ENCODE results near the gene TRAM2. TPM values are rescaled to one million over a fixed set of nuclear protein-coding genes. Genes with fewer than 3 reads are reported as not detected.

Gene TRAM2
- total and polyA plus RNA-seq, 2 of the 13 experiments (the other 11 are each of a cell fraction or from before 2014, with no cell fraction given), result 49.1 to 72.5 TPM

DNA sequence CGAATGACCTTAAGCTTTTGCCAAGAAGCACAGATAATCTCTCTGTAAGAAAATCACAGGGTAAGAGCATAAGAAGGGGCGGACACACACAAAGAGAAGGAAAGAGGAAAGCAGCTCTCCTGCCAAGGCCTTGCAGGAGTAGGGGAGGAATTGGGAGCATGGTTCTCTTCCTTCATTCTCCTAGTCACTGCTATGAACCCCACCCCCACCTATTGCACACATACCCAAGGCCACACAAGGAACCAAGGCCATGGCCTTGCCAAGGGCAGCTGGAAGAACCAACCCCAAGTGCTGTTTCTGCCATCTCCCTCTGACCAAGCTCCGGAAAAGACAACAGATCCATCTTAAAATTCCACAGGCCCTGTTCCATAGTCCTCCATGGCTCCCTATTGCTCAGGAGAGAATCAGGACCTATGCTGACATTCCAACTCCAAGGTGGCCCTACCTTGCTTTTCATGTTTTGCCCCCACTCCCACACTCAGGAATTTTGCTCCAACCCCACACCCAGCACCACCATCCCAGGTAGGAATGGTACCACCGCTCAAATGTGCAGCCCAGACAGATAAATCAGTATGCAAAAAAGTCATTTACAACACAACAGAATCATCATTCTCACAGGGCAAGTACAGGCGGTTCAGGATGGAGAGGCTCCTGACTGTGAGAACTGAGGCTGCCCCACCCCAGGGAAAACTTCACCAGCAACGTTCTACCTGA, 31.3 kb downstream of the TRAM2 start (continued):
- TF ChIP-seq, protein P1, sequence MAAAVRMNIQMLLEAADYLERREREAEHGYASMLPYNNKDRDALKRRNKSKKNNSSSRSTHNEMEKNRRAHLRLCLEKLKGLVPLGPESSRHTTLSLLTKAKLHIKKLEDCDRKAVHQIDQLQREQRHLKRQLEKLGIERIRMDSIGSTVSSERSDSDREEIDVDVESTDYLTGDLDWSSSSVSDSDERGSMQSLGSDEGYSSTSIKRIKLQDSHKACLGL (CRISPR knock-in tag; IDR thresholded peaks at IDR 0.05), result peak; percentile 26; the same call in 1 of the 2 replicates
- TF ChIP-seq, protein P2, sequence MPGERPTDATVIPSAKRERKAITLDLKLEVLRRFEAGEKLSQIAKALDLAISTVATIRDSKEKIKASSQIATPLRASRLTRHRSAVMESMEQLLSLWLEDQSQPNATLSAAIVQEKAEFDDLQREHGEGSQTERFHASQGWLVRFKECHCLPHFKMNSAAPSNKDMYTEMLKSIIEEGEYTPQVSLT (CRISPR knock-in tag; IDR thresholded peaks at IDR 0.05; ENCODE audit: borderline replicate concordance, low read depth), result no peak
- TF ChIP-seq ZNF33A (CRISPR knock-in tag; IDR thresholded peaks at IDR 0.05; ENCODE audit: borderline replicate concordance) (no peak), HOXA7 (CRISPR knock-in tag; IDR thresholded peaks at IDR 0.05) (no peak), TGIF2 (CRISPR knock-in tag; IDR thresholded peaks at IDR 0.05) (no peak), GFI1 (CRISPR knock-in tag; IDR thresholded peaks at IDR 0.05; ENCODE audit: borderline replicate concordance) (0 out of 2 replicates have a peak, but pooled peaks have one; percentile 38), SP140L (CRISPR knock-in tag; IDR thresholded peaks at IDR 0.05; ENCODE audit: borderline replicate concordance) (no peak), ZSCAN29 (CRISPR knock-in tag; conservative IDR thresholded peaks at IDR 0.05) (no peak), PRPF4 (IDR thresholded peaks at IDR 0.05; ENCODE audit: low read depth, low read length, poor library complexity, severe bottlenecking) (no peak), KAT8 (CRISPR knock-in tag; IDR thresholded peaks at IDR 0.05) (no peak), ZNF205 (CRISPR knock-in tag; IDR thresholded peaks at IDR 0.05) (no peak), JARID2 (CRISPR knock-in tag; IDR thresholded peaks at IDR 0.05; ENCODE audit: insufficient replicate concordance) (no peak), ZBTB8A (CRISPR knock-in tag; IDR thresholded peaks at IDR 0.05; ENCODE audit: borderline replicate concordance, low read depth) (no peak), MAFG (CRISPR knock-in tag; IDR thresholded peaks at IDR 0.05) (no peak)
- TF ChIP-seq, protein P3, sequence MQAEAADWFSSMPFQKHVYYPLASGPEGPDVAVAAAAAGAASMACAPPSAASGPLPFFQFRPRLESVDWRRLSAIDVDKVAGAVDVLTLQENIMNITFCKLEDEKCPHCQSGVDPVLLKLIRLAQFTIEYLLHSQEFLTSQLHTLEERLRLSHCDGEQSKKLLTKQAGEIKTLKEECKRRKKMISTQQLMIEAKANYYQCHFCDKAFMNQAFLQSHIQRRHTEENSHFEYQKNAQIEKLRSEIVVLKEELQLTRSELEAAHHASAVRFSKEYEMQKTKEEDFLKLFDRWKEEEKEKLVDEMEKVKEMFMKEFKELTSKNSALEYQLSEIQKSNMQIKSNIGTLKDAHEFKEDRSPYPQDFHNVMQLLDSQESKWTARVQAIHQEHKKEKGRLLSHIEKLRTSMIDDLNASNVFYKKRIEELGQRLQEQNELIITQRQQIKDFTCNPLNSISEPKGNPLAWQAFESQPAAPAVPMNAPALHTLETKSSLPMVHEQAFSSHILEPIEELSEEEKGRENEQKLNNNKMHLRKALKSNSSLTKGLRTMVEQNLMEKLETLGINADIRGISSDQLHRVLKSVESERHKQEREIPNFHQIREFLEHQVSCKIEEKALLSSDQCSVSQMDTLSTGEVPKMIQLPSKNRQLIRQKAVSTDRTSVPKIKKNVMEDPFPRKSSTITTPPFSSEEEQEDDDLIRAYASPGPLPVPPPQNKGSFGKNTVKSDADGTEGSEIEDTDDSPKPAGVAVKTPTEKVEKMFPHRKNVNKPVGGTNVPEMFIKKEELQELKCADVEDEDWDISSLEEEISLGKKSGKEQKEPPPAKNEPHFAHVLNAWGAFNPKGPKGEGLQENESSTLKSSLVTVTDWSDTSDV (CRISPR knock-in tag; IDR thresholded peaks at IDR 0.05), result no peak
- TF ChIP-seq, protein P4, sequence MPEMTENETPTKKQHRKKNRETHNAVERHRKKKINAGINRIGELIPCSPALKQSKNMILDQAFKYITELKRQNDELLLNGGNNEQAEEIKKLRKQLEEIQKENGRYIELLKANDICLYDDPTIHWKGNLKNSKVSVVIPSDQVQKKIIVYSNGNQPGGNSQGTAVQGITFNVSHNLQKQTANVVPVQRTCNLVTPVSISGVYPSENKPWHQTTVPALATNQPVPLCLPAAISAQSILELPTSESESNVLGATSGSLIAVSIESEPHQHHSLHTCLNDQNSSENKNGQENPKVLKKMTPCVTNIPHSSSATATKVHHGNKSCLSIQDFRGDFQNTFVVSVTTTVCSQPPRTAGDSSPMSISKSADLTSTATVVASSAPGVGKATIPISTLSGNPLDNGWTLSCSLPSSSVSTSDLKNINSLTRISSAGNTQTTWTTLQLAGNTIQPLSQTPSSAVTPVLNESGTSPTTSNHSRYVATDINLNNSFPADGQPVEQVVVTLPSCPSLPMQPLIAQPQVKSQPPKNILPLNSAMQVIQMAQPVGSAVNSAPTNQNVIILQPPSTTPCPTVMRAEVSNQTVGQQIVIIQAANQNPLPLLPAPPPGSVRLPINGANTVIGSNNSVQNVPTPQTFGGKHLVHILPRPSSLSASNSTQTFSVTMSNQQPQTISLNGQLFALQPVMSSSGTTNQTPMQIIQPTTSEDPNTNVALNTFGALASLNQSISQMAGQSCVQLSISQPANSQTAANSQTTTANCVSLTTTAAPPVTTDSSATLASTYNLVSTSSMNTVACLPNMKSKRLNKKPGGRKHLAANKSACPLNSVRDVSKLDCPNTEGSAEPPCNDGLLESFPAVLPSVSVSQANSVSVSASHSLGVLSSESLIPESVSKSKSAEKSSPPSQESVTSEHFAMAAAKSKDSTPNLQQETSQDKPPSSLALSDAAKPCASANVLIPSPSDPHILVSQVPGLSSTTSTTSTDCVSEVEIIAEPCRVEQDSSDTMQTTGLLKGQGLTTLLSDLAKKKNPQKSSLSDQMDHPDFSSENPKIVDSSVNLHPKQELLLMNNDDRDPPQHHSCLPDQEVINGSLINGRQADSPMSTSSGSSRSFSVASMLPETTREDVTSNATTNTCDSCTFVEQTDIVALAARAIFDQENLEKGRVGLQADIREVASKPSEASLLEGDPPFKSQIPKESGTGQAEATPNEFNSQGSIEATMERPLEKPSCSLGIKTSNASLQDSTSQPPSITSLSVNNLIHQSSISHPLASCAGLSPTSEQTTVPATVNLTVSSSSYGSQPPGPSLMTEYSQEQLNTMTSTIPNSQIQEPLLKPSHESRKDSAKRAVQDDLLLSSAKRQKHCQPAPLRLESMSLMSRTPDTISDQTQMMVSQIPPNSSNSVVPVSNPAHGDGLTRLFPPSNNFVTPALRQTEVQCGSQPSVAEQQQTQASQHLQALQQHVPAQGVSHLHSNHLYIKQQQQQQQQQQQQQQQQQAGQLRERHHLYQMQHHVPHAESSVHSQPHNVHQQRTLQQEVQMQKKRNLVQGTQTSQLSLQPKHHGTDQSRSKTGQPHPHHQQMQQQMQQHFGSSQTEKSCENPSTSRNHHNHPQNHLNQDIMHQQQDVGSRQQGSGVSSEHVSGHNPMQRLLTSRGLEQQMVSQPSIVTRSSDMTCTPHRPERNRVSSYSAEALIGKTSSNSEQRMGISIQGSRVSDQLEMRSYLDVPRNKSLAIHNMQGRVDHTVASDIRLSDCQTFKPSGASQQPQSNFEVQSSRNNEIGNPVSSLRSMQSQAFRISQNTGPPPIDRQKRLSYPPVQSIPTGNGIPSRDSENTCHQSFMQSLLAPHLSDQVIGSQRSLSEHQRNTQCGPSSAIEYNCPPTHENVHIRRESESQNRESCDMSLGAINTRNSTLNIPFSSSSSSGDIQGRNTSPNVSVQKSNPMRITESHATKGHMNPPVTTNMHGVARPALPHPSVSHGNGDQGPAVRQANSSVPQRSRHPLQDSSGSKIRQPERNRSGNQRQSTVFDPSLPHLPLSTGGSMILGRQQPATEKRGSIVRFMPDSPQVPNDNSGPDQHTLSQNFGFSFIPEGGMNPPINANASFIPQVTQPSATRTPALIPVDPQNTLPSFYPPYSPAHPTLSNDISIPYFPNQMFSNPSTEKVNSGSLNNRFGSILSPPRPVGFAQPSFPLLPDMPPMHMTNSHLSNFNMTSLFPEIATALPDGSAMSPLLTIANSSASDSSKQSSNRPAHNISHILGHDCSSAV (CRISPR knock-in tag; IDR thresholded peaks at IDR 0.05; ENCODE audit: borderline replicate concordance), result no peak

All from HepG2 (cell line).